HG03439 (cell line): ENCODE data around the gene CMC2.
A peak's percentile ranks its signal among the peaks of the same experiment; 100 is the strongest.

Experiments
- ATAC-seq: cut with Tn5 transposase; IDR thresholded peaks from one replicate; pipeline ENCODE4 v1.9.1; 2021; ENCODE audit warnings: mild to moderate bottlenecking, moderate library complexity; ENCODE audit not compliant: unreplicated experiment

The CMC2 gene

DNA sequence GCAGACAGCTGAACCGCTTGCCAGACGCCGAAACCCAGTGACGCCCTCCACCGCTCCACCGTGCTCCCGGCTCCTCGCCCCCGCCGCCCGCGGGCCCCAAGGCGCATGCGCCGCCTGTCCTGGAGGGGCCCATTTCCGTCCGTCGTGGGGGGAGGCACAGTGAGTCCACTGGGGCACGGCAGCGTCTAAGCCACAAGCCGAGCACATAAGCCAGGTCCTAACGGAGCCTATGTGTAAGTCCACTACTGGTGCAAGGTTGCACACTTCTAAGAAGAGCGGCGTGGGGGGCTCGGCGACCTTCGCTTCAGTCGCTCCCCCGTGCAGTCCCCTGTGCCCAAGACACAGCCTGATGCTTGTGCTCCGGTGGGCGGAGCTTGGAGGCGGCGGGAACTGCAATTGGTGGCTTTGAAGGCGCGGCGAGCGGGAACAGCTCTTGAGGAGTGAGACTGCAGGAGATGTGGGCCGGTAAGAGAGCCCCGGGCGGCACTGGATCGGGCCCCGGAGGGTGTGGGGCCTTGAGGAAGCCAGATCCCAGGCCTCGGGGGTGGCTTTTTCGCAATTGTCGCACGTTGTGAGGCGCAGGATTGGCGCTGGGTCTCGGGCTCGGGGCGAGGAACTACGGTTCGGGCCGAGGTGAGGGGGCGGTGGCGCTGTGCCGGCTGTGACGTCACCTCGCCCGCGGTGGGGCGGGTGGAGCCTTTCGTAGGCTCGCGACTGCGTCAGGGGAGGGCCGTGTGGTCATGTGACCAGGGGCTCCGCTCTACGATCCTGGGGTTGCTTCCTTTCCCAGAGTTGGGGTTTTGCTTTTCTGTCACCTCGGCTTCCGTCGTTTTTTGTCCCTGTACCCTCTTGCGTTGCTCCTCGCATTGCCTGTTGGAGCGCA is at the start of gene CMC2, which contains the start of gene CENPN:
CMC2 (minus strand) TSS at position 73 of the 883 bp plus-strand sequence. CDS start 9,491 bp downstream, outside the sequence.
CENPN (plus strand) TSS at position 402 of the 883 bp plus-strand sequence. CDS start 4,726 bp downstream, outside the sequence.
- peak; percentile 83 for ATAC-seq

DNA sequence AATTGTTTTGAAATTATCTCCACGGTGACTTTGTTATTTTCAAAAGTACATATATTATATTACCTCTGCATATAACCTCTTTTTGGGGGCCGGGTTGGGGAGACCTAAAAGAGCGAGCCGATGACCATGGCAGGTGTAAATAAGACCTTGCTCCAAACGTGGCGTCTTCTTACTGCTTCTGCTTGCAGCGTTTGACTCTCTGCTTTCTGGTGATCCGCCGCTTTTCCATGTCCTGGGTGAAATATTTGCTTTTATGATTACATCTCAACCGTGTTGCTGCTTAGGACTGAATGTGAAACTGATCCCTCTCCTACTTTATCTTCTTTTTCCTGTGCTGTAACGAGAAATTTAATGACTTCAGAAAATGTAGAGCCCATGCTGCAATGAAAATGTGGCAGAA is 47.1 kb upstream of the CMC2 start:
- no peak for ATAC-seq

DNA sequence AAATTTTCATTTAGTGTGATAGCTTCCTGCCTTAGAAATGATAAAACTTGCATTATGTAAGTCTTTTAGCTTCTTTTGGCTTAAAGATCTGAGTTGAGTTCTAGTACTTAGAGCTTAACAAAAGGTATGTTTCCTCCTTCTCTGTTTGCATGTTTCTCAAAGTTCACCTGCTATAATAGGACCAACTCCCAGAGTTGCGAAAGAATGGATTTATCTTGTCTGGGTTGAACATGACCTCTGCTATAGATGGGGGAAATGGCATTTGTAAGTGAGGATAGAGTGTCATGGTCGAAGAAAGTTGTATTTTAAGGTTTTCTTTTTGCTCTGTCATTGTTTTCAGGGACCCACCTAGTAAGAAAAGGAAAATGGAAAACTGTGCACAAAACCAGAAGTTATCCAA is 36.1 kb upstream of the CMC2 start:
- no peak for ATAC-seq

- no peak for ATAC-seq
Observed at GRCh38 chr16:81041696-81042095, 35.0 kb upstream of the CMC2 start.

DNA sequence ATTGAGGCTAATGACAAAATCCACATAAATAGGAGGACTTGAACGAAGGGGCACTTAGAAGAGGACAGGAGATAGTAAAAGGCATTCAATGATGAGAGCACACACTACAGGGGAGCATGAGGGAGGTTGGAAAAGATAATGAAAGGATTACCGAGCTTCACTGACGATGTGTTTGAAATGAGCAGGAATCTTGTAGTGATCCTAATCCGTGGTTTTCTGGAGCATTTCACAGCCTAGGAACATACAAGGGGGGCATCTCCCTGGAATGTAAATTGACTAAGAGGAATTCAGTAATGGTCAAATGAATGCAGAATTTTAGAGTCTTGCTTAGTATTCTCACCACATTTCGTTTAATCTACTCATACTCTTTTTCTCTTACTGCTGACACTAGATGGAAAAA is 34.2 kb upstream of the CMC2 start:
- no peak for ATAC-seq

DNA sequence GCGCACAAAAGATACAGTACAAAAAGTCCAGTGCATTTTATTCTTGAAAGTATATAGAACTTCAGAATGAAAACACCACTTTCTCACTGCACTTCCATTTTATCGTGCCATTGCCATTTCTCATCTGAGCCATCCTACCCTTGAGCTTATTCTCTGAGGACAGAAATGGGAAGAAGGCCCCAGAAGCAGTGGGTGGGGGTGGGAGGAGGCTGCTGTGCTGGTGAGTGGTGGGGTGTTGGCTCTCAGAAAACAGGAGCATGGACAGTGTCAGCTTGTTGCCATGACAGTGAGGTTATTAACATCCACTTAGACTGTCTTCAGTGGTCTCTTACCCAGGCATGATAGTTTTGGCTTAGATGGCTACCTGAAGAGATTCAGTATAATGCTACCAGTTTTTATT is 33.4 kb upstream of the CMC2 start:
- ATAC-seq, result no peak

- ATAC-seq, result no peak
Observed at GRCh38 chr16:81036751-81037350, 30.2 kb upstream of the CMC2 start.

- ATAC-seq, result peak; percentile 53
Observed at GRCh38 chr16:81035975-81036750, 29.5 kb upstream of the CMC2 start.

GRCh38 chr16:81035398-81035974 is 28.8 kb upstream of the CMC2 start, which contains the start of gene ATMIN:
TSS of gene ATMIN (plus strand) at chr16:81035842. CDS start at chr16:81035871, 29 bp downstream.
- ATAC-seq, result peak; percentile 92

DNA sequence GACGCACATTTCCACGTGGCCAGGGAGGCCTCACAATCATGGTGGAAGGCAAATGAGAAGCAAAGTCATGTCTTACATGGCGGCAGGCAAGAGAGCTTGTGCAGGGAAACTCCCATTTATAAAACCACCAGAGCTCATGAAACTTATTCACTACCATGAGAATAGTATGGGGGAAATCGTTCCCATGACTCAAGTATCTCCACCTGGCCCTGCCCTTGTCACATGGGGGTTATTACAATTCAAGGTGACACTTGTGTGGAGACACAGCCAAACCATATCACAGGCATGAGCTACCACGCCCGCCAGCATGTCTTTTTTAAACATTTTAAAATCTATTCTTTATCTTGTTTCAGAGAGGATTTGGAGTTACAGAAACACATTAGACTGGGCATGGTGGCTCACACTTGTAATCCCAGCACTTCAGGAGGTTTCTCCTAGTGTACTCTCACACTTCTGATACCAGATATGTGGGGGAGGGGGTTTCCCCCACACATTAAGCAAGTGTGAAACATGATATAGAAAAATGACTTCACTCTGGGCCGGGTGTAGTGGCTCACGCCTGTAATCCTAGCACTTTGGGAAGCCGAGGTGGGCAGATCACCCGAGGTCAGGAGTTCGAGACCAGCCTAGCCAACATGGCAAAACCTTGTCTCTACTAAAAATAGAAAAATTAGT is 23.4 kb upstream of the CMC2 start:
- ATAC-seq, result no peak

DNA sequence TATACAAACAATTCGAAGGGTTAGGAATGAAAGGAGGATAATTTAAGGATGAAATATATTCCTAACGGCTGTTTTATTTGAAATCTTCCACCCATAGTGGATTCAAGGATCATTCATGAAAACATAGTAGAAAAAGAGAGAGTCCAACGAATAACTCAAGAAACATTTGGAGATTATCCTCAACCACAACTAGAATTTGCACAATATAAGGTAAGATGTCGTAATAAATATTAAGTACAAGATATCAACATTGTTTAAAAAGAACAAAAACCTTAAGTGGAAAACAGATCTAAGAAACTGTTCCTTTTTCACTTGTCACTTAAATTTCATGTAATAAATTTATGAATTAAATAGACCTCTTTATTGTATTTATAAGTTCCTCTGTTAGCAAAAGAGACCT is 19.7 kb upstream of the CMC2 start:
- ATAC-seq, result no peak

- ATAC-seq, result no peak
Observed at GRCh38 chr16:81018496-81018895, 11.8 kb upstream of the CMC2 start.

GRCh38 chr16:81014672-81015071 is 8.0 kb upstream of the CMC2 start:
- ATAC-seq, result no peak

DNA sequence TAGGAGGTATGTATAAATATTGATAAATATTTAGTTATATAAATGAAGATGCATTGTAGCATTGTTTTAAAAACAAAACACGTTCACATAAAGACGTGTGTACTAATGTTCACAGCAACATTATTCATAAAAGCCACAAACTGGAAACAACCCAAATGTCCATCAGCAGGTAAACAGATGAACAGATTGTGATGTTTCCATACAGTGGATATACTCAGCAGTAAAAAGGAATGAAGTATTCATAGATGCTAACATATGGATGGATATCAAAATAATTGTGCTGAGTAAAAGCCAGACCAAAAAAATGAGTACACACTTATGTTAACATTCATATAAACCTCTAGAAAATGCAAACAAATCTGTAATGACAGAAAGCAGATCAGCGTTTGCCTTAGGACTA is 6.3 kb upstream of the CMC2 start:
- no peak for ATAC-seq

DNA sequence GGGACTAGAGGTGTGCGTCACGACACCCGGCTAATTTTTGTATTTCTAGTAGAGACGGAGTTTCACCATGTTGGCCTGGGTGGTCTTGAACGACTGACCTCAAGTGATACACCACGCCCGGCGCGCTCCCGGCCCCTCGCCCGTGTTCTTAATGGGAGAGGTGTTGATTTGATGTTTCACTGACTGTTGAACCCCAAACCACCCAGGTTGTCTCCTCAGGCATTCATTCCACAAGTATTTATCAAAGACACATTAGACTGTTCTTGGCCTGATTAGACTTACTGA is 1.8 kb upstream of the CMC2 start:
- no peak for ATAC-seq

- ATAC-seq, result peak; percentile 26
Observed at GRCh38 chr16:81006211-81006812, 373 bp downstream of the CMC2 start.

- no peak for ATAC-seq
Observed at GRCh38 chr16:81005610-81006161, 999 bp downstream of the CMC2 start.

GRCh38 chr16:81004646-81005353 is 1.9 kb downstream of the CMC2 start:
- no peak for ATAC-seq
